ENCODE measurements around the gene PTPRJ. TPM values are rescaled to one million over a fixed set of nuclear protein-coding genes. Genes with fewer than 3 reads are reported as not detected.

PTPRJ gene
- total RNA-seq, 1 experiment from 2014 or later, result 15.2 TPM

GRCh38 chr11:48063424-48063978, 83.1 kb downstream of the PTPRJ start:
- DNase-seq (ENCODE audit: low spot score), result peak; percentile 91

GRCh38 chr11:48064306-48064705, 83.9 kb downstream of the PTPRJ start:
- DNase-seq (ENCODE audit: low spot score), result peak; percentile 50

GRCh38 chr11:48066881-48067800, 86.8 kb downstream of the PTPRJ start:
- DNase-seq (ENCODE audit: low spot score), result peak; percentile 51

- no peak for DNase-seq (ENCODE audit: low spot score)
Measured at GRCh38 chr11:48073031-48073861, 92.9 kb downstream of the PTPRJ start.

- DNase-seq (ENCODE audit: low spot score), result no peak
Measured at GRCh38 chr11:48074425-48075181, 94.2 kb downstream of the PTPRJ start.

- no peak for DNase-seq (ENCODE audit: low spot score)
Measured at GRCh38 chr11:48075637-48076036, 95.3 kb downstream of the PTPRJ start.

- no peak for DNase-seq (ENCODE audit: low spot score)
Measured at GRCh38 chr11:48077251-48077650, 96.9 kb downstream of the PTPRJ start.

GRCh38 chr11:48078689-48079088, 98.3 kb downstream of the PTPRJ start:
- DNase-seq (ENCODE audit: low spot score), result no peak

GRCh38 chr11:48079596-48079995, 99.2 kb downstream of the PTPRJ start:
- no peak for DNase-seq (ENCODE audit: low spot score)

- no peak for DNase-seq (ENCODE audit: low spot score)
Measured at GRCh38 chr11:48080301-48080861, 100.0 kb downstream of the PTPRJ start.

GRCh38 chr11:48081151-48082010, 101.0 kb downstream of the PTPRJ start:
- DNase-seq (ENCODE audit: low spot score), result peak; percentile 91

GRCh38 chr11:48082771-48083170, 102.4 kb downstream of the PTPRJ start:
- no peak for DNase-seq (ENCODE audit: low spot score)

- no peak for DNase-seq (ENCODE audit: low spot score)
Measured at GRCh38 chr11:48083421-48083820, 103.1 kb downstream of the PTPRJ start.

GRCh38 chr11:48085688-48086087, 105.3 kb downstream of the PTPRJ start:
- no peak for DNase-seq (ENCODE audit: low spot score)

GRCh38 chr11:48087422-48087821, 107.1 kb downstream of the PTPRJ start:
- no peak for DNase-seq (ENCODE audit: low spot score)

GRCh38 chr11:48087974-48088681, 107.8 kb downstream of the PTPRJ start:
- no peak for DNase-seq (ENCODE audit: low spot score)

GRCh38 chr11:48088682-48089050, 108.3 kb downstream of the PTPRJ start:
- no peak for DNase-seq (ENCODE audit: low spot score)

GRCh38 chr11:48090174-48090573, 109.8 kb downstream of the PTPRJ start:
- DNase-seq (ENCODE audit: low spot score), result no peak

- DNase-seq (ENCODE audit: low spot score), result no peak
Measured at GRCh38 chr11:48091426-48092102, 111.2 kb downstream of the PTPRJ start.
